Epithelial cell of prostate (primary cell): ENCODE results near the gene SNF8.

Source experiments
- DNase-seq: peaks from one replicate; pipeline ENCODE4 v3.0.0-alpha.2; 2011; ENCODE audit warnings: low read depth, low spot score
- H3K27ac ChIP-seq: fragments of 450-650 bp; 2 replicates; pipeline ENCODE4 v1.5.1; 2017; ENCODE audit warnings: mild to moderate bottlenecking

Gene SNF8

GRCh38 chr17:48930435-48930873 lies 14.2 kb downstream of the SNF8 start:
- DNase-seq, result no peak
- H3K27ac ChIP-seq, result no peak overlapping the region

DNA sequence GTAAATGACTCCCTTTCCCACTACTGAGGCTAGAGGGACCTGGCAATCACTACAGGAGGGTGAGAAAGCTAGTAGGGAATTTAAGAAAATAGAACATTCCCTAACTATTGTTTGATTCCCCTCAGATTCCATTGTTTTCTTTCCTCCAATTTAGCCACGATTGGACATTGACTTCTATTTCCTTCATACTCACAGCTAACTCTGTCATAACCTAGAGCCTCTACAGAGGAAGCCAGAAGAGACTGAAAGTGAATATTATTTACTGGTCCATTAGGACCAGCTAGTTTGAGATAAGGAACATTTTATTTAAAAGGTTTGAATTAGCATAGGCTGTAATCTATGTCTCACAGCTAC lies 14.9 kb downstream of the SNF8 start:
- H3K27ac ChIP-seq, result no peak overlapping the region
- no peak for DNase-seq

DNA sequence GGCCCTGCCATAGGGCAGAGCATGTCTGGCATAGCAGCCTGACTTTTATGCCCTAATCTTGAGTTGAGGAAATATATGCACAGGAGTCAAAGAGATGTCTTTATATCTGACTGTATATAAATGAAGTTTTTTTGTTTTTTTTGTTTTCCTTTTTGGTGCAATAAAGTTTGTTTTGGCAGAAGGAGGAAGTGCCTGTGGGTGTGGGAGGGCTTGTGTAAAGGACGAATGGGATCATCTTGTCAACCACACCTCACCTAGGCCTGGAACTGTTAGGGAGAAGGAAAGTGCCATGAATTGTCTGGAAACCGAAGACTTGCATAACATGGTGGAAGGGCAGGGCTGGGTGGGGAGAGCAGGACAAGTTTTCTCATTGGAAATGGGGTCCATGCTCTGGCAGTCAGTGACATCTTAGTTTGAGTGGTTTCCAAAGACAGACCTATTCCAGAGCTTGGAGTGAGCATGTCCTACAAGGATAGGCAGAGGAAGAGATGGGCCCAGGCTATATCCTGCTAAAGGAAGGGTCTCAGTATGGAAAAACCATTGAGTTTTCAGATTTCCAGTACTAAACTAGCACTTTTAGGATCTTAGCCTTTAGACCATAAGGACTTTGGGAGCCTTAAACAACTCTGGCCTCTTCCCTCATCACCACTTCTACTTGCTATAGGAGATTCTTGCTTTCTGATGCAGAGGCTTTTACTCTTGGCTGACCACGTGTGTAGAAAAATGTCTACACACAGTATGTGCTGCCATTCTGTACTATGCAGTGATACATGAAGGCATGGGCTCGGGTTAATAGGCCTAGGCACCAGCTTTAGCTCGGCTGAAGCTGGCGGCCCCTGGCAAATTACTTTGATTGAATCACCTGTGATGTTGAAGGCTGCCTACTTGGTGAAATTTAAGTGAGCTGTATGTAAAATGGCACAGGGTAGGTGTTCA lies 15.5 kb downstream of the SNF8 start:
- DNase-seq, result no peak
- H3K27ac ChIP-seq, result no peak overlapping the region

DNA sequence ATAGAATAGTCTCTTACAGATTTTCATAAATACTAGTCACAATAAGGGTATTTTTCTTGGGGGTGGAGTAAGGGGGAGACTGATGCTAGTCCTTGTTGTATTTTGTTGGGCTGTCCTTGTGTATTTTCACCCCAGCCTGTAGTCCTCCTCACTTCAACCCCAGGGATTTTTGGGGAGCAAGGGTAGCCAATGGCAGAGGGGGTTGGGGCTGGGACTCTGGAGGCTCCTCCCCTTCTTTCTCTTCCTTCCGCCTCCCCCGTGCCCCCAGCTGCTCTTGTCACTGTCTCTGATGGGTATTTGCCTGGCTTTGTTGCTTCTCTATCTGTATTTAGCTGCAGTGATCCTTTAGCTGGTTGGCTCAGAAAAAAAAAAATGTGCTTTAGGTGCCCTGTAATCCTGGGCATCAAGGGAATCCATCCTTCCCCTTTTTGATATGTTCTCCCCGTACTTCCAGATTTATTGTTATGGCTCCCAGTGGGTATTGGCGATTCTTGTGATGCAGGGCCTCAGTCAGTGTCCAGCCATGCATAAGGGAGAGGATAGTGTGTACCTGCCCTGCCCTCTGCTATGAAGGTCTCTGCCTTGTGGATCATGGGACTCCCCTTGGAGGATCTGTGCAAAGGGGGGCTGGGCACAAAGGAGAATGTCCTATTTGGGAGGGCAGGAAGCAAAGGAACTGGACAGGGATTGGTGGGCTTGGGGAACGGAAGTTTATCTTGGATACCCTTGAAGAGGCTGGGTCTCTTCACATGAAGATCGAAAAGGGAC lies 16.5 kb downstream of the SNF8 start:
- no peak overlapping the region for H3K27ac ChIP-seq
- DNase-seq, result no peak

- DNase-seq, result no peak
- no peak overlapping the region for H3K27ac ChIP-seq
Measured at GRCh38 chr17:48925991-48926342, 18.7 kb downstream of the SNF8 start.

- H3K27ac ChIP-seq, result no peak overlapping the region
- no peak for DNase-seq
Measured at GRCh38 chr17:48925251-48925990, 19.2 kb downstream of the SNF8 start.

GRCh38 chr17:48915459-48916282 lies 29.0 kb downstream of the SNF8 start:
- peak; percentile 95 for DNase-seq
- H3K27ac ChIP-seq, result peak overlapping the region; percentile 95

DNA sequence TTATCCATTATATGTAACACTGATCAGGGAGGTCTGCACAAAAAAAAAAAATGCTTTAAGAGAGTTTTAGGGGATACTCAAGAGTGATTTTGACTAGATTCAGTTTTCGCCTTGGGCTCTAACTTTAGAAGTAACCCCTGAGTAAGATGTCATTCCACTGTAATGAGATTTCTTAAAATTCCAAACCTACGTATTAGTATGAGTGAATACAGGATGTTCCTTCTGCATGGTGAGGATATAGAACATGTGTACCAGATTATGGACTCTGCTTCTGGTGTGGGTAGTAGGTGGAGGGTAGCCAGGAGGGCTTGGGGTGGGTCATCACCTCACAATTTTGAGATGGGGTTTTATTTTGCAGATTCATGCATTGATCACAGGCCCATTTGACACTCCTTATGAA lies 32.2 kb downstream of the SNF8 start:
- DNase-seq, result no peak
- H3K27ac ChIP-seq, result peak overlapping the region; percentile 95

DNA sequence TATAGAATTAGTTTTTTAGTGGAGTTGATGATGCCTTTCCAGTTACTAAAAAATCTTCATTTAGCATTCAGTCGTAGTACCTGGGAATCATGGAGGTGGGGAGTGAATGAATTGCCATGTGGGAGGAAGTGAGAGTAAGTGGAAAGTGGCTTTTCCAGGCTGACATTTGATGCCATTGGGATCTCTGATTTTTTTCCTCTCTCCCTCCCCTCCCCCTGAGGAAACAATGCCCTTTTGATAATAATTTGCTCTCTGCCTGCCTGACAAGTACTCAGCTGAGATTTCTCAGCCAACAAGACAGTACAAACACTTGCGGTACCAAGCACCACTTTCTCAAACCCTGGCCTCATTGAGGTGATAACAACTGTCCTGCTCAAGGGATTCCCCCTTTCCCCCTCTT lies 34.3 kb downstream of the SNF8 start:
- no peak for DNase-seq
- H3K27ac ChIP-seq, result peak overlapping the region; percentile 95

- DNase-seq, result no peak
- peak overlapping the region; percentile 95 for H3K27ac ChIP-seq
Measured at GRCh38 chr17:48909783-48910182, 34.9 kb downstream of the SNF8 start.

GRCh38 chr17:48908853-48909394 lies 35.7 kb downstream of the SNF8 start:
- DNase-seq, result no peak
- H3K27ac ChIP-seq, result peak overlapping the region; percentile 95

GRCh38 chr17:48908047-48908843 lies 36.4 kb downstream of the SNF8 start, which contains the start of gene UBE2Z:
Gene UBE2Z (plus strand): TSS chr17:48908407. CDS start chr17:48908504, 97 bp downstream.
- peak; percentile 79 for DNase-seq
- H3K27ac ChIP-seq, result peak within 1 kb of the TSS; percentile 95

DNA sequence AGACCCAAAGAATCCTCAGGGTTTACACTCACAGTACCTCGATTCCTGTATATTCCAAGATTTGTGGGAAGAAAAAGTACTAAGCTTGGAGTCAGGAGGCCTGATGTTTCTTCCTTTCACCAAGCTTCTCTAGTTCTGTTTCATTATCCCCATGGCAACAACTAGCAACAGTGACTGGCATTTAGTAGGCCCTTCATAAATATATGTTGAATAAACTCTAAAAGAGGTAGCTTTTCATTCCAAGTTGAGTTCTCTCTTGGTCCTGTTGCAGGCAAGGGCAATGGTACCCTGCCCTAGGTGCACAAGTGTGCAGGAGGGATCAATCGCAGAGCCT lies 37.0 kb downstream of the SNF8 start:
- H3K27ac ChIP-seq, result peak overlapping the region; percentile 95
- DNase-seq, result no peak

GRCh38 chr17:48905987-48906515 lies 38.6 kb downstream of the SNF8 start:
- no peak overlapping the region for H3K27ac ChIP-seq
- DNase-seq, result no peak

DNA sequence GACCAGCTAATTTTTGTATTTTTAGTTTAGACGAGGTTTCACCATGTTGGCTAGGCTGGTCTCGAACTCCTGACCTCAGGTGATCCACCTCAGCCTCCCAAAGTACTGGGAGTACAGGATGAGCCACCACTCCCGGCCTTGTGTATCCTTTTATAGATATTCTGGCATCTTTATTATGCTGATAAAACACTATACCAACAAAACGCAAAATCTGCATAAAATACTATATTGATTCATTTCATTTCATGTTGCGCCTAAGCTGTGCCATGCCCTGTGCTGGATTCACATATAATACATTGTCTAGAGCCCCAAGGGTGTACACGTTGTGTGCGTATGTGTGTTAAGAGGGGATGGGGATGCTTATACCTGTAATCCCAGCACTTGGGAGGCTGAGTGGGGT lies 40.2 kb downstream of the SNF8 start:
- no peak for DNase-seq
- no peak overlapping the region for H3K27ac ChIP-seq

GRCh38 chr17:48903401-48903800 lies 41.2 kb downstream of the SNF8 start:
- no peak for DNase-seq
- no peak overlapping the region for H3K27ac ChIP-seq

DNA sequence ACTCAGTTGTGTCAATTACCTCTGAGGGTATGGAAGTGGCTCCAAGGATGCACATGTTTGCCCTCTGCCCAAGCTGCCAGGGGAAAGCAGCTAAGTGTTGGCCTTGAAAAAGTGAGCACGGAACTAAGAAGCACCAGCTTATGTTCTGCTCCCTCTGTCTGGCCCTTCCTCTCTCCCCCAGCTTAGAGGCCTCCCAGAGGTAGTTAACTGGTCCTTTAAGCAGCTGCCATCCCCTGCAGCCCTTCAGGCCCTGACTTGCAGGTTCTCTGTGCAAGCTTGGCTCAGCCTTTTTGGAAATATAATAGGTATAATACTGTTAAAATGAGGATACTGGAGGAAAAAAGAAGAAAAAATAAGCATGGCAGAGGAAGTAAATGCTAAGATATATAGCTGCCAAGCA lies 43.4 kb downstream of the SNF8 start:
- no peak for DNase-seq
- H3K27ac ChIP-seq, result no peak overlapping the region

DNA sequence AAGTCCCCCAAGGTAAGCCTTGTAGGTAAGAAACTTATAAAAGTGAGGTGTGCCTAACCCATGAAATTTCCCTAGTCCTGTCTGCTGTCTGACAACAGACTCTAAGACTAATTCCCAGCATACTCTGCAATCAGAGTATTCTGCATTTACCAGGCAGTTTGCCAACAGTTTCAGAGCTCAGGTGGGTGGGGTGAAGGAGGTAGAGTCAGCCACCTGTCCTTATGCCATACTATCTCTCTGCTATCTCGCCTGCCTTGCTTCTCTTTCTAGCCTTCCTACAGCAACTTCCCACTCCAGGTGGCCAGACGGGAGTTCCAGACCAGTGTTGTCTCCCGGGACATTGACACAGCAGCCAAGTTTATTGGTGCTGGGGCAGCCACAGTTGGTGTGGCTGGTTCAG lies 49.8 kb downstream of the SNF8 start:
- no peak for DNase-seq
- H3K27ac ChIP-seq, result no peak overlapping the region
